ENCODE measurements around the gene SH3PXD2B. TPM values are rescaled to one million over a fixed set of nuclear protein-coding genes. Genes with fewer than 3 reads are reported as not detected.
A peak's percentile ranks its signal among the peaks of the same experiment; 100 is the strongest.

The SH3PXD2B gene
- polyA plus RNA-seq, 1 donor = 33.0 TPM

DNA sequence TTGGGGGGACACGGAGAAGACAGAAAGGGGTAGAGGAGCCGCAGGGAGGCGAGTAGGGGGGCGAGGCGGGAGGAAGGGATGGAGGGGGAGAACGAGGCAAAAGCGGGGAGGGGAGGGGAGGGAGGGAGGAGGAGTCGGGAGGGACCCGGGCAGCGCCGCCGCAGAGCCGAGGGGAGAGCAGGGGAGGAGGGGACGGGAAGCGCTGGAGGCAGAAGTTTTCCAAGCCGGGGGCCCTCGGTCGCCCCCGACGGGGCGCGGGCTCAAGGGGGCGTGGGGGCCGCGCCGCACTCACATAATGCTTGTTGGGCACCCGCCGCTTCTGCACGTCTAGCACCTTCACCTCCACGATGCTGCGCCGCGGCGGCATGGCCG, 353 bp downstream of the SH3PXD2B start:
- peak; percentile 68 for DNase-seq

DNA sequence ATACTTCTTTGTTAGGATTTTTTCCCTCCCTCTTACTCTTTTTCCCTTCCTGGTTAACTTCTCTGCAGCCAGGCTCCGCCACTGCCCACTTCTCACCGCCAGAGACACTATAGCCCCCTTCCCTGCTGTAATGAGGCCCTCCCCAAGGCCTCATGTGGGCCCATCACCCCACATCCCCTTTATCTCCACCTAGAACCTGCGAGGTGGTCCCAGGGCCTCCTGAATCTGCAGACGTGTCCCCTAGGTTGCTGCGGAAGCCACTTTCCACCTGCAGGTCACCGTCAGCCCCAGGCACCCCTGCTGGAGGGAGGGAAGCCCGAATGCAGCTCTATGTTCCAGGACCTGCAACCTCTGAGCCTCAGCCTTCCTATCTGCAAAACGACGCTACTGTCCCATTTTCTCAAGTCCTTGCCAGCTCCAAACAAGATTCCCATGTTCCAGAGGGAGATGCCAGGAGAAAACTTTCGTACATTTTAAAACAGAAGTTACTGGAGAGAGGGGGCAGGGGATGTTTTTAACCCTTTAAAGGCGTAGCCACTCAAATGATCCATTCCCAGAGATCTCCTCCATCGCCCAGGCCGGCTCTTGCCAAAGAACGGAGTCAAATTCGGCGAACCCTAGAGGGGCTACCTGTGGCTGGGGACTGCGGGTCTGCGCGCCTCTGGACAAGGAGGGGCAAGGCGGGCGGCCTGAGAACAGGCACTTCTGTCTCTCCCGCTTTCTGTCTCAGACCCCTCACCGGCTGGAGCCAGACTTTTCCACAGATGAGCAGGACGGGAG, 929 bp downstream of the SH3PXD2B start:
- peak; percentile 74 for DNase-seq

DNA sequence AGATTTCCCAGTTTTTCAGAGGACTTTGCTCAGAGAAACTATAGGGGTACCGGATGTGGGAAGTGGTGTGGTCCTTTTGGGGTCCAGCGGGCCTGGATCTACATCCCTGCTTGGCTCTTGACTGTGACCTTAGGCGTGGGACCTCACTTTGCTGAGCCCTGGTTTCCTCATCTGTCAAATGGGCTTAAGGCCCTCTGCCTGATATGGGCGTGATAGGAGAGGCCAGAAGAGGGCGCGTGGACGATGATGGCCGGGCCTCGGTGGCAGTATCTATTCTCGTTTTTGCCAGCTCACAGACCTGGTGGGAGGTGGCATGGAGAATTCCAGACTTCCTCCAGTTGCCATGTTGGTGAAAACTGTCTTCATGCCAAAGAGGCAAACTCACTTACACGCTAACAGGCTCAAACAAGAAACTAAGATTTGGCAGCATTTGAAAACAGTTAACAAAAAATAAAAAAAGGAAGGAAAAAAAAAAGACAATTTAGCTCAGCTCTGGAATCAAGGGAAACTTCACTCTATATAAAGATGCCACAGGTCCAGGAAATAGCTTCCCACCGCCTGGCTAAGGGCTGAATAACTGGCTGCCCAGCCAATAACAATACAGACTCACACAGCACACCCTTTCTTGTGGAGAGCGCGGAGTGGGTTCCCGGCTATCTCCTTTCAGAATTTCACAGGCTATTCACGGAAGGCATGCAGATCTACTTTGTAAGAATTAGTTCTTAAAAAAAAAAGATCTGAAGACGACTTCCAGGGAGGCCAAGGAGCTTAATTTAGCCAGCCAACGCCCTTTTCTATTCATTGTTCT, 1.7 kb downstream of the SH3PXD2B start:
- no peak for DNase-seq

- DNase-seq = no peak
These were observed 2.5 kb downstream of the SH3PXD2B start for GRCh38 chr5:172451771-172452197.

DNA sequence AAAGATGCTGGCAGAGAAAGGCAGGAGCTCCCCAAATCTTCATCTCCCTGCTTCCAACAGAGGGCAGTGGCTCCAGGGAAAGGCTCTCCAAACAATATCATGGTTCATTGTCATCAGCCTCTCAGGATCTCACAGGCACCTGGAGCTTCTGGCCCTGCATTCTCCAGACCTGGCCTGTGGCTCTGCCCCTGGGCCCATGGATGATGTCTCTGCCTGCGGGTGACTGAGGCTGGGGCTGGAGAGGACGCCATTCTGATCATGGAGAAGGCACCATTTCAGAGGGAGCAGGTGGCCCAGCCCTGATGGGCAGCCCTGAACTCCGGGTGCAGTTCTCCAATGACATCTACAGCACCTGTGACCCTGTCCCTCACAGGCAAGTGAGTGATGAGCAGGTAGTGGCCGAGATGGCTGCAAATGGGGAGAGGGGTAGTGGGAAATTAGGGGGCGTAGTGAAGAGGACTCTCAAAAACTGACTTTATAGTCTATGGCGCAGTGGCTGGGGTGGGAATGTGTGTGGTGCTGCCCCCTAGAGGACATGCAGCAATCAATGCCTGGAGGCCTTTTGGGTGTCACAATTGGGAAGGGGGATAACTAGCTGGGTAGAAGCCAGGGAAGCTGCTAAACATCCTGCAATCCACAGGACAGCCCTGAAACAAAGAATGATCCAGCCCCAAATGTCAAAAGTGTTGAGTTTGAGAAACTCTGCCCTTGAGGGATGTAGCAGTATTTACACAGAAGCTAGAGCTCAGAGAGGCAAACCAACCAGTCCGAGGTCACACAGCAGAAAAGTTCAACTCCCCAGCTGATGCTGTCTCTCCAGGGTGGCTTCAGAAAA, 3.2 kb downstream of the SH3PXD2B start:
- no peak for DNase-seq

DNA sequence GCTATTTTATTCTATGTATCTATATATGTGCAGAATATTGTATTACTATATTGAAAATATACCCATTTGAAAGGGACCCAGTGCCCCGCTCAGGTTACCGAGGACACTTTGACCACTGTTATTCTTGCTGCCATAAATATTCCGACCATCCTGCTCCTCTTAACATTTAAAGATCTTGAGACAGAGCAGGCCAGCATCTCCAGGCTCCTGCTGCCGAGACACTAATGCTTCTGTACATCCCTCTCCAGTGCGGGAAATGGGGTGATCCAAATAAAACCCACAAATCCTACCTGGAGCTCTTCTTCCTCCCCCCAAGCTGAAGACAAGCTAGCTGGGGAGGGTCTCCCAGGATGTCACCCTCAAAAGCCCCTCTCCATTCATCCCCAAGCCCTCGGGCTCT, 3.9 kb downstream of the SH3PXD2B start:
- no peak for DNase-seq

DNA sequence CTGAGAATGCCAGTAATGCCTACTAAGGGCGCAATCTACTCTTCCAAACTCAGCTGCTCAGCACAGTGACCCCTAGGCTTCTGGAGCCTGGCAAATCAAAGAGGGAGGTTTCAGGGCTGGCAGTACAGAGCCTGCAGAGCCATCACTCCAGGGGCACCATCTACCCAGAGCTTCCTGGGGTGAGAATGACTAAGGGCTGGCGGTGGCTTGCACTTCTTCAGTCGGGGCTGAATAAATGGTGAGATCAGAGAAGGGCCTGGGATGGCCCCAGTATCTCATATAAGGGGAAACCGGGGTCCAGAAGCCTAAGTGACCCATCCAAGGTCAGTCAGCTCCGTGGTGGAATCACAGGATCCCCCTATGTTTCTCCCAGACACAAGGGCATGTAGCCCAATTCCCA, 5.3 kb downstream of the SH3PXD2B start:
- DNase-seq = no peak

DNA sequence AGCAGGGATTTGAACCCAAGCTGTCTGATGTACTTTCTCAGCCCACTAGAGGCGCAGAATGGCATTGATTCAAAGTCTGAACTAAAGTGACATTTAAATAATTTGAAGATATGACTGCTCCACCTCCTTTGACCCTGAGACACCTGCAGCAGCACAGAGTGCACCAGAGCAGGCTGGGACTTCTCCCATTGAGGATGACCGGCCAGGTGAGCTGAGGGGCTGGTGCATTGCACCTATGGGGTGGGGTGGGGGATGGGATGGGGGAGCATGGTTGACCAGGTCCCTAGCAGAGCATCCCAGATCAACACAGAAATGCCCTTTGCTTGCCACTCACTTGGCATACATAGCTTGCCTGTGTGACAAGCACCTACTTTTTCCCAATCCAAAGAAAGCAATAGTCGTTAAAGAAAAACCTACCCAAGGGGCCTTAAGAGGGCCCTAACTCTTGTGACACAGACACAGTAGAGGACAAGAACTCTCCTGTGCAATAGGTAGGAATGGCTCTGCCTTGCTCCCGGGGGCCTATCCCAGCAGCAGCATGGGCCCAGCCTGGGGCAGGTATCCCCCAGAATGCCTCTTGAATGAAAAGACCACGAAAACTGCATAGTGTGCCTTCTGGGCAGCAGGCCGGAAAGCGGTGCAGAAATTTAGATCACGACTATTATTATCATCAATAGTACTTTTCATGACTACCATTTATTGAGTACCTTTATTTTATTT, 6.5 kb downstream of the SH3PXD2B start:
- DNase-seq = no peak

DNA sequence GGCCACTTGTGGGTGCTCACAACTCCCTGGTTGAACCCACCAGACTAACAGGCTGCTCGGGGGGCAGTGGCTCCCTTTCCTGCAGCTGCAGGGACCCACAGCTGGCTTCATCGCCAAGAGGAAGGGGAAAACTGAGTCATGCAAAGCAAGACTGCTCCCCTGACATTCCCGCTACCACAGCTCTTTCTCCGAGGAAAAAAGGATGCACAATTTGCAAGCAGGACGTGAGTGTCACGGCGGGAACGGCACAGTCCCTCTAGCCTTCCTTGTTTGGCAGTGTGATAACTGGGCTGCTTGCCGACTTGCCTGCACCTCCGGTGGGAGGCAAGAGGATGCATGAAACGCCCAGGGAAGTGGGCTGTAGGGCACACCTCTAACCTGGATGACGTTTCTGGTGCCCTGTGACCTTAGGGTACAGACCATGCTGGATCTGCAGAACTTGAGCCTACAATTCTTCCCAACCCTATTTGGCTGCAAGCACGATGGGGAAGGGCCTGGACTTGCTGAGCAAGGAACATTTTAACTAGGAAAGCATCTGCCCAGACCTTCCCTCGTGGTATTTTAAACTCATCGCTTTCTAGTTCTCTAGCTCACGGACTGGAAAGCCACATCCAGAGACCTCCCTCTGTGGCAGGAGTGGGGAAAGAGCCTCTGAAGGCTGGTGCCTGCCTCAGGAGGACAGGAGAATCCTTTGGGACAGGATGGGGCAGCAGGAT, 7.8 kb downstream of the SH3PXD2B start:
- DNase-seq = no peak

GRCh38 chr5:172445866-172446265, 8.5 kb downstream of the SH3PXD2B start:
- DNase-seq = no peak

DNA sequence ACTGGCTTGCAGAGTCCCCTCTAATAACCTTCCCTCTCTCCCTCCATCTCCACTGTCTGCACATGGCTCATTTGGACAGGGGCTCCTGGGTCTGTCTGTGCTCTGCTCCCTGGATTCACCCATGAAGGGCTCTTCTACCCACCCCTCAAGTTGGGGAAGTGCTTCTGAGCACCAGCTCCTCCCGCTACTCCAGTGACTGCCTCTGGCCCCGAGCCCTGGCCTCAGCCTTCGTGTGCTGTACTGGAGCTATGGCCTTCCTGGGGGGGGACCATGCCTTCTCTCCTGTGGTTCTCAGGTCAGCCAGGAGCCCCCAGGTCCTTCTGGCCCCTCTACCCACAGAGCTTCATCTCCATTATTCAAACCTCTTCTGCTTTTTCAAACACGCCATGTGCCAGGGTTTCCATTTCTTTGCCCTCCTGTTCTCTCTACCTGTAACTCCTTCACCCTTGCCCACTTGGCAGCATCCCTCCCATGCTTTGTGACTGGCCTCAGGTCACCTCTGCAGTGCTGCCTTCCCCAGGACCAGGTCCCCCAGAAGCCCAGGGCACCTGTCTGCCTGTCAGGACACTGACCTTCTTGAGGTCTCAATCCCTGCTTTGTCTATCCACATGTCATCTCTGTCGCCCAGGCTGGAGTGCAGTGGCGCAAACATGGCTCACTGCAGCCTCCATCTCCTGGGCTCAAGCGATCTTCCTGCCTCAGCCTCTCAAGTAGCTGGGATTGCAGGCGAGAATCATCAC, 9.5 kb downstream of the SH3PXD2B start:
- no peak for DNase-seq

DNA sequence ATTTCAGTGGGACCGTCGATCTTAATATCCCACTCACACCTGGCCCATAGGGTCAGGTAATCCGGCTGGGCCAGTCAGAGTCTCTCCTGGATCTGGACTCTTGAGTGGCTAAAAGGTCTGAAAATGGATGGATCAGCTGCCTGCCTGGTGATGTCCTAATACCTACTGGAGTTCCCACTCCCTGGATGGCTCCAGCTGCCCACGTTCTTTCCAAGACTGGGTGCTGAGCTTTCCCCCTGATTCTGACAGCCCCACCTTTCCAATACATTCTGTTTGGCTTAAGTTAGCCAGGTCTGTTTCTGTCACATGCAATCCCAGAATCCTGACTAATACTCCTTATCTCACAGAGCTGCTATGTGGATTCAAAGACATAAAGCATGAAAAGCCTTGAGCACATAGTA, 10.2 kb downstream of the SH3PXD2B start:
- DNase-seq = no peak

GRCh38 chr5:172443441-172444109, 10.8 kb downstream of the SH3PXD2B start:
- DNase-seq = no peak

- no peak for DNase-seq
These were observed 11.7 kb downstream of the SH3PXD2B start for GRCh38 chr5:172442592-172442991.

DNA sequence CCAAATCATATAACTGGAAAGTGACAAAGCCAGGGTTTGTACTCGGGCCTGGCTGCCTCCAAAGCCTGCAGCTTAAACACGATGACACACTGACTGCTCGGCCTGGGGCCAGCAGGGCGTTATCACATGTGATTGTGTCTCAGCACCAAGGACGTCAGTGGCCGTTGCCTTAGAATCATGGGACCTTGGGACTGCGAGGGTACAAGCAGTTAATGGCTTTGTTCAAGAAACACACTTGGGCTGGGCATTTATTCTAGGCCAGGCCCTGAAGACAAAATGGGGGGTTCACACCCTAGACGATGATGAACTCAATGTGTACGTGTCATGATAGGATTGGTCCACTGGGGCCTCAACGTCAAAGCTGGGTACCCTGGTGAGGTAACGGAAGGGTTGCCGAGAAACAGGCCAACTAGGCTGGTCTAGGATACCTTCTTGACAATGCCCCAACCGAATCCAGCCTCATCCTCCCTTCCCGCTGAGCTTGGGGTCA, 13.0 kb downstream of the SH3PXD2B start:
- DNase-seq = no peak

DNA sequence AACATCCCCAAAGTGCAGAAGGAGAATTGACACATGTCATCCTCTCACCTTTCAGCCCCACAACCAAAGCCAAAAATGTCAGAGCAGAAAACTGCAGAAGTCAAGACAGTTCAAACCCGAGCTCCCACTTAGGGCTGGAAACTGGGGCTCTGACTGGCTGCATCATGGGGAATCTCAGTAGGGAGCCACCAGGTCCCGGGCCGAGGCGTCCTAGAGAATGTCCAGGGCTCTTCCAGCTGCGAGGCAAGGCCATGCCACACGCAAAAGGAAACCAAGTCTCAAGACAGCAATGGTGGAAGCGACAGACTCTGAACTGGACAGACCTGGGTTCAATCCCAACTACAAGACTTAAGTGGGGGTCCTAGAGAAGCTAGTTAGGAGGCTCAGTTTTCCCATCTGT, 13.8 kb downstream of the SH3PXD2B start:
- DNase-seq = no peak

DNA sequence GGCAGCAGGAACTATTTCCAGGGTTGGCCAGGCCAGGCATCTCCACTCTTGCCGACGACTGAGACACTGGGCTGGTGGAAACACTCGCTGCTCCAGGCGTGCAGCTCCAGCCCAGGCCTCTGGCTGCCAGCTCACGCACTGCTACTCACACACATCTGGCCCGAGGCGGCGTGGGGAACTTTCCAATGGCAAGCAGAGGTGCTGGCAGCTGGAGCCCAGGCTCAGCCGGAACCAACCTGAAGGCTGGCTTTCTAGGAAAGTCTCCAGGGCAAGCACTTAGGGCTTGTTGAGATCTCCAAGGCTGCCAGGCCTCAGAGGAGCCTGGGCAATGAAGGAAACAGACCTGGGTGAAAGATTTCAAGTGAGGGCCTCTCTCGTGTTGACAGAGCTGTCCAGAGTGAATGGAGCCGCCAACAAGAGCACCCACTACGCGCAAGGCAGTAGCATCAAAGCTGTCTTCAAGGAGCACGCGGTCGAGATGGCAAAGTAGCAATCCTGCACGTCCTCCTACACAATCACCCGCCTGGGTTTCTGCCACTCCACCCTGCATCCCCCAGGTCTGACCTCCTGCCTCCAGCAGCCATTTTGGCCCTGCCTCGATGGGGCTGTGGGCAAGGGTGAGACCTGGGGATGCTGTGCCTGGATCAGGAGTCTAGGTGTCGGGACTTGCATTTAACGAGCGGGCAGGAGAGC, 14.4 kb downstream of the SH3PXD2B start:
- no peak for DNase-seq

- no peak for DNase-seq
These were observed 16.0 kb downstream of the SH3PXD2B start for GRCh38 chr5:172438319-172438668.
